ENCODE measurements around the gene USP36. TPM values are rescaled to one million over a fixed set of nuclear protein-coding genes. Genes with fewer than 3 reads are reported as not detected.
A peak's percentile ranks its signal among the peaks of the same experiment; 100 is the strongest.
"Not testable (repeated sequence)": the region's sequence is repeated elsewhere in the genome, so short reads cannot be mapped to it uniquely, and the experiment has no call there.

The USP36 gene
- total RNA-seq = 126 and 138 TPM in 2 replicates

GRCh38 chr17:78840780-78841611 lies at the start of gene USP36:
Gene USP36 (minus strand): TSS chr17:78840814. CDS start chr17:78836363, 4,451 bp downstream.
- peak within 1 kb of the TSS; percentile 94 for H3K4me3 Mint-ChIP-seq
- H3K4me1 Mint-ChIP-seq (ENCODE audit: low read depth) = peaks cover 43% of the 10 kb centered on the region
- peaks cover 24% of the 10 kb centered on the region for H3K36me3 Mint-ChIP-seq (ENCODE audit: low read depth)

GRCh38 chr17:78890096-78890495 lies 49.5 kb upstream of the USP36 start:
- peak overlapping the region; percentile 30 for H3K4me3 Mint-ChIP-seq
- H3K27ac Mint-ChIP-seq; H3K36me3 Mint-ChIP-seq (ENCODE audit: low read depth); DNase-seq (ENCODE audit: low spot score); H3K9me3 Mint-ChIP-seq; intact Hi-C loops (cut with micrococcal nuclease): not testable (repeated sequence)
- peaks cover 16% of the 10 kb centered on the region for H3K27me3 Mint-ChIP-seq (ENCODE audit: insufficient read depth)
- H3K4me1 Mint-ChIP-seq (ENCODE audit: low read depth) = peaks cover 29% of the 10 kb centered on the region

More at GRCh38 chr17:78840780-78841611, at the start of gene USP36:
- intact Hi-C loops (cut with micrococcal nuclease) = loop anchor here (1.0 to 5.0 kb wide), 5 partner anchors 24 to 168 kb away; partner anchors contain the start of genes CANT1 and CYTH1
- Mint-ChIP-seq H3K27me3 (ENCODE audit: insufficient read depth) (no peaks in the 10 kb centered on the region), H3K27ac (peak within 1 kb of the TSS; percentile 93), H3K9me3 (no peaks in the 10 kb centered on the region)
- peak; percentile 99 for DNase-seq (ENCODE audit: low spot score)

GRCh38 chr17:78889531-78889930 lies 48.9 kb upstream of the USP36 start:
- peak; percentile 25 for DNase-seq (ENCODE audit: low spot score)
- H3K9me3 Mint-ChIP-seq = no peaks in the 10 kb centered on the region
- peak overlapping the region; percentile 54 for H3K4me3 Mint-ChIP-seq
- intact Hi-C loops (cut with micrococcal nuclease) = loop anchor here (5.0 kb wide), 1 partner anchor 33 kb away; no protein-coding TSS in a partner anchor
- peaks cover 16% of the 10 kb centered on the region for H3K27me3 Mint-ChIP-seq (ENCODE audit: insufficient read depth)
- H3K4me1 Mint-ChIP-seq (ENCODE audit: low read depth) = peaks cover 29% of the 10 kb centered on the region
- no peak overlapping the region for H3K27ac Mint-ChIP-seq
- H3K36me3 Mint-ChIP-seq (ENCODE audit: low read depth) = no peaks in the 10 kb centered on the region

GRCh38 chr17:78888941-78889518 lies 48.4 kb upstream of the USP36 start:
- no peak for DNase-seq (ENCODE audit: low spot score)
- H3K36me3 Mint-ChIP-seq (ENCODE audit: low read depth) = no peaks in the 10 kb centered on the region
- H3K27me3 Mint-ChIP-seq (ENCODE audit: insufficient read depth) = peaks cover 16% of the 10 kb centered on the region
- no peaks in the 10 kb centered on the region for H3K9me3 Mint-ChIP-seq
- no peak overlapping the region for H3K27ac Mint-ChIP-seq
- intact Hi-C loops (cut with micrococcal nuclease) = loop anchor here (5.0 kb wide), 1 partner anchor 33 kb away; no protein-coding TSS in a partner anchor
- peaks cover 29% of the 10 kb centered on the region for H3K4me1 Mint-ChIP-seq (ENCODE audit: low read depth)
- no peak overlapping the region for H3K4me3 Mint-ChIP-seq

- intact Hi-C loops (cut with micrococcal nuclease) = loop anchor here (5.0 kb wide), 1 partner anchor 35 kb away; no protein-coding TSS in a partner anchor
- H3K9me3 Mint-ChIP-seq = no peaks in the 10 kb centered on the region
- H3K4me3 Mint-ChIP-seq = no peak overlapping the region
- H3K27me3 Mint-ChIP-seq (ENCODE audit: insufficient read depth) = peaks cover 18% of the 10 kb centered on the region
- H3K36me3 Mint-ChIP-seq (ENCODE audit: low read depth) = no peaks in the 10 kb centered on the region
- H3K27ac Mint-ChIP-seq = no peak overlapping the region
- H3K4me1 Mint-ChIP-seq (ENCODE audit: low read depth) = peaks cover 35% of the 10 kb centered on the region
- no peak for DNase-seq (ENCODE audit: low spot score)
Observed at GRCh38 chr17:78886954-78887353, 46.3 kb upstream of the USP36 start.

GRCh38 chr17:78885956-78886355 lies 45.3 kb upstream of the USP36 start:
- no peak overlapping the region for H3K4me3 Mint-ChIP-seq
- H3K27me3 Mint-ChIP-seq (ENCODE audit: insufficient read depth) = peaks cover 12% of the 10 kb centered on the region
- H3K36me3 Mint-ChIP-seq (ENCODE audit: low read depth) = no peaks in the 10 kb centered on the region
- intact Hi-C loops (cut with micrococcal nuclease) = loop anchor here (5.0 kb wide), 1 partner anchor 36 kb away; no protein-coding TSS in a partner anchor
- no peaks in the 10 kb centered on the region for H3K9me3 Mint-ChIP-seq
- no peak overlapping the region for H3K27ac Mint-ChIP-seq
- peaks cover 26% of the 10 kb centered on the region for H3K4me1 Mint-ChIP-seq (ENCODE audit: low read depth)
- DNase-seq (ENCODE audit: low spot score) = no peak

DNA sequence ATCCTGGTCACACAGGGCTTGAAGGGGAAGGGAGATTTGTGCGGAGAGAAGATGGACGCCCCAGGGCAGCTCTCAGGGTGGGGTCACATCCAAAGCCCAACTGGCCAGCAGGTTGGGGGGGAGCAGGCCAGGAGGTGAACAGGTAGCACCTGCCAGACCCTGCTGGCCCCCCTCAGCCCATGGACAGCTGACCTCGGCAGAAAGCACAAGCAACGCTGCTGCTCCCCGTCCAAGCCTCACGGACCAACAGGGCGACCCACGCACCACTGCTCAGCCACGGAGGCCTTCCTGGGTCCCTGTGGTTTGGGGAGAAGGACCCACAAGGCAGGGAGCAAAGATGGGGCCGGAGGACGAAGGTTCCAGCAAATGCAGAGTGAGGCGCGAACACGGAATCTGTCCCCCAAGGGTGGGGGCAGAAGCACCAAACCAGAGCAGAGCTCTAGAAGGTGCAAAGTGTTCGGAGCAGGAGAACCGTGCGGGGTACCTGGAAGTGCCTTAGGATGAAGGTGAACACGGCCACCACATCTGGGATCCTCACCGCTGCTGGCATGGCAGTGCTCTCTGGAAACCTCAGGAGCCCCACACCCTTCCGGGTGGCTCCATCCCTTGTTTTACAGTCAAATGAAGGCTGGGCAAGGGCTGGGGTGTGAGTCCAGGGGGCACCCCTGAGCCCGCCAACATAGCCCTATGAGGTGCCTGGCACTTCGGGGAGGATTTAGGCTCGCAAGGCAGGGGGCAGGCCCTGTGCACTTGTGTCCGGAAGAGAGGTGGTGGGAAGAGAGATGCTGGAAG lies 44.5 kb upstream of the USP36 start:
- Mint-ChIP-seq H3K9me3 (no peaks in the 10 kb centered on the region), H3K4me3 (no peak overlapping the region), H3K36me3 (ENCODE audit: low read depth) (no peaks in the 10 kb centered on the region), H3K27ac (no peak overlapping the region), H3K4me1 (ENCODE audit: low read depth) (peaks cover 23% of the 10 kb centered on the region), H3K27me3 (ENCODE audit: insufficient read depth) (peaks cover 12% of the 10 kb centered on the region)
- DNase-seq (ENCODE audit: low spot score) = no peak
- intact Hi-C loops (cut with micrococcal nuclease) = loop anchor here (5.0 kb wide), 1 partner anchor 37 kb away; no protein-coding TSS in a partner anchor

DNA sequence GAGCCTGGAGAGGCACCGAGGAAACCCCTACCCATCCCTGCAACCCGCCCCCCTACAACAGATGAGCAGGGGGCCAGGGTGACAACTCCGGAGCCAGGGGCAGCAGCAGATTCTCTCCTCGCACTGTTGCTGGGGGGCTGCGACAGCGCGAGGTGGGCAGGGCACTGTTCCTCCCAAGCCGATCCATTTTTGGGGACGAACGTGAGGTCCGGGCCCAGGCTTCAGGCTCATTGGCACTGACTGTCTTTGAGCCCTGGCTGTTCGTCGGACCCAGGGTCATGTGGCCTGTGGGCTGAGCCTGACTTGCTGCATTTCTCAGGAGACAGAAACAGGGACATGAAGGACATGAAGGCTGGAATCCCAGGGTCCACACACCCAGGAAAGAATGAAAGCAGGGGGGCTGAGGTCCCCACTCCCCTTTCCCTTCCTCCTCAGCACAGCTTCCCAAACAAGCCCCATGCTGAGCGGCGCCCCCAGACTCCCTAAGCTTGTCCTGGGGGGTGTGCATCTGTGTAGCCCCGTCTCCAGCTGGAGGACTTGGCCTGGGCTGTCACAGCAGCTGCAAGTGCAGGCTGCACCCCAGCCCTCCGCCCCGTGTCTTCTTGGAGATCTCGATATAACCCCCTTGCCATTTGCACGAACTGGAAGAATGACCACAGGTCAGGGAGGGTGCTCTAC lies 43.7 kb upstream of the USP36 start:
- H3K4me1 Mint-ChIP-seq (ENCODE audit: low read depth) = peaks cover 24% of the 10 kb centered on the region
- no peak for DNase-seq (ENCODE audit: low spot score)
- no peak overlapping the region for H3K27ac Mint-ChIP-seq
- no peak overlapping the region for H3K4me3 Mint-ChIP-seq
- intact Hi-C loops (cut with micrococcal nuclease) = no loop called here
- H3K36me3 Mint-ChIP-seq (ENCODE audit: low read depth) = no peaks in the 10 kb centered on the region
- no peaks in the 10 kb centered on the region for H3K9me3 Mint-ChIP-seq
- H3K27me3 Mint-ChIP-seq (ENCODE audit: insufficient read depth) = peaks cover 10% of the 10 kb centered on the region

- Mint-ChIP-seq H3K4me3 (no peak overlapping the region), H3K9me3 (no peaks in the 10 kb centered on the region), H3K27me3 (ENCODE audit: insufficient read depth) (peaks cover 10% of the 10 kb centered on the region), H3K4me1 (ENCODE audit: low read depth) (peaks cover 22% of the 10 kb centered on the region), H3K27ac (no peak overlapping the region), H3K36me3 (ENCODE audit: low read depth) (no peaks in the 10 kb centered on the region)
- intact Hi-C loops (cut with micrococcal nuclease) = no loop called here
- DNase-seq (ENCODE audit: low spot score) = no peak
Observed at GRCh38 chr17:78883533-78884131, 43.0 kb upstream of the USP36 start.

- Mint-ChIP-seq H3K36me3 (ENCODE audit: low read depth) (no peaks in the 10 kb centered on the region), H3K27me3 (ENCODE audit: insufficient read depth) (peaks cover 11% of the 10 kb centered on the region), H3K27ac (peak overlapping the region; percentile 65), H3K4me3 (no peak overlapping the region), H3K4me1 (ENCODE audit: low read depth) (peaks cover 22% of the 10 kb centered on the region), H3K9me3 (no peaks in the 10 kb centered on the region)
- no peak for DNase-seq (ENCODE audit: low spot score)
- intact Hi-C loops (cut with micrococcal nuclease) = no loop called here
Observed at GRCh38 chr17:78883089-78883532, 42.5 kb upstream of the USP36 start.

DNA sequence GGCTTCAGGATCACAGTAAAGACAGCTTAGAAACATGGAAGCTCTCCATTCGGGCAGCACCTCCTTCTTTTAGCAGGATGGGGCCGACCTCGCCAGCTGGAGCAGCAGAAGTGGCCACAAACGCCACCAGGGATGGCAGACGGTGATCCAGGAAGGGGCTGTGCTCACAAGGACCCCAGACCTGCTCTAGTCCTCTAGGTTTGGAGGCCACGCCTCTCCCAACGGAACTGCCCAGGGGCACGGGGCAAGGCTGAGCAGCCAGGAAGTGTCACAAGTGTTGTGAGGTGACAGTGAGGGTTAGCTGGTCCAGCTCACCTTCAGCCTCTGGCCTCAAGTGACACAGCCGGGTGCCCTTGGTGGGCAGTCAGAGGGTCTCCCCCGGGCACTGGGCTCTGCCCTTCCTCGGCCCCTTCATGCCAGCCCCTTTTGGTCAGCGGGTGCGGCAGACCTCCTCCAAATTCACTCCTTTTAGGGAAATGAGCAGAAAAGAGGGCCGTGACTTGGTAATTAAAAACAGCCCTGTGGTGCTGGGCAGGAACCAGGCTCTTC lies 42.0 kb upstream of the USP36 start:
- H3K27me3 Mint-ChIP-seq (ENCODE audit: insufficient read depth) = peaks cover 13% of the 10 kb centered on the region
- intact Hi-C loops (cut with micrococcal nuclease) = no loop called here
- DNase-seq (ENCODE audit: low spot score) = no peak
- no peaks in the 10 kb centered on the region for H3K9me3 Mint-ChIP-seq
- H3K4me3 Mint-ChIP-seq = no peak overlapping the region
- H3K36me3 Mint-ChIP-seq (ENCODE audit: low read depth) = no peaks in the 10 kb centered on the region
- H3K27ac Mint-ChIP-seq = peak overlapping the region; percentile 65
- H3K4me1 Mint-ChIP-seq (ENCODE audit: low read depth) = peaks cover 22% of the 10 kb centered on the region

All from activated T-helper 1 cell treated with anti-CD3 and anti-CD28 coated beads, Interleukin-12 subunit alpha, Interleukin-12 subunit beta, Interleukin-2, Interleukin-4 antibody, amounts not matched to agents 30 ng/mL and 10 ng/mL and 1 ng/mL, durations not matched to agents 14 hours and 24 hours and 36 hours (primary cell).